Erythroblast (primary cell): ENCODE results near the gene ZBTB8A.

Experiments
- GATA1 ChIP-seq: IDR thresholded peaks from 2 replicates; pipeline ENCODE4 v1.6.1; 2011; ENCODE audit warnings: low read depth, mild to moderate bottlenecking, control low read depth, low read length, moderate library complexity
- POLR2A ChIP-seq: IDR thresholded peaks from 2 replicates; pipeline ENCODE4 v1.6.1; 2011; ENCODE audit warnings: mild to moderate bottlenecking, low read length

- TF ChIP-seq POLR2A (no peak), GATA1 (no peak)
These were observed 53.7 kb downstream of the ZBTB8A start for GRCh38 chr1:32592943-32593342.
